ENCODE data around the gene SFT2D1. TPM values are rescaled to one million over a fixed set of nuclear protein-coding genes. Genes with fewer than 3 reads are reported as not detected.

SFT2D1 gene
- total and polyA plus RNA-seq, 9 of the 15 experiments (the other 6 are each of a cell fraction or from before 2014, with no cell fraction given) = 54.4 to 140 (median 74.6) TPM

- ATAC-seq = no peak
- Histone ChIP-seq H3K4me3 (no peak overlapping the region), H3K27me3 (ENCODE audit: control insufficient read depth in 2 of 2, insufficient read depth in 2 of 2, low read length in 2 of 2) (peaks cover 20 to 38% of the 10 kb centered on the region in 2 experiments), H3K79me2 (ENCODE audit: control insufficient read depth, insufficient read depth, low read length) (no peaks in the 10 kb centered on the region; the same call in 2 of the 3 replicates), H3K9me3 (replicated peaks; ENCODE audit: control insufficient read depth, insufficient read depth, low read depth, low read length) (no peaks in the 10 kb centered on the region), H3K9me1 (ENCODE audit: control insufficient read depth, insufficient read depth, low read length) (no peaks in the 10 kb centered on the region), H3K9ac (ENCODE audit: insufficient read depth in 1 of 2, low read depth in 2 of 2, low read length in 2 of 2) (no peak overlapping the region), H3K27ac (ENCODE audit: extremely low read depth, low read depth, low read length) (no peak overlapping the region), H3K4me2 (ENCODE audit: insufficient read depth, low read length) (no peak overlapping the region), H4K20me1 (replicated peaks; ENCODE audit: control insufficient read depth, insufficient read depth, low read length) (no peaks in the 10 kb centered on the region), H3K36me3 (ENCODE audit: control insufficient read depth, insufficient read depth, low read length) (no peaks in the 10 kb centered on the region), H2AFZ (ENCODE audit: low read depth, low read length) (no peak overlapping the region), H3K4me1 (replicated peaks in 1 of 2; ENCODE audit: control insufficient read depth in 2 of 2, insufficient read depth in 2 of 2, low read length in 2 of 2) (peaks cover 0 to 9% of the 10 kb centered on the region in 2 experiments; a peak in 1 of 5 replicates)
- in situ Hi-C loops (cut with MboI) = loop anchor here (5.0 kb wide), 1 partner anchor 117 kb away; no protein-coding TSS in a partner anchor
- WGBS (ENCODE audit: insufficient coverage, low coverage, missing lambda C conversion rate) = 0% methylated on average over 3 of the region's 3 CpGs
- FAIRE-seq = no peak
- ChIA-PET POLR2A (no interaction called here), CTCF (ENCODE audit: low intra/inter-chr PET ratio) (no interaction called here)
- no TSS peak for BruUV-seq (replicated peaks)
- DNase-seq (ENCODE audit: extremely low read depth in 1 of 4, low spot score in 3 of 4) = no peak
- intact Hi-C loops (cut with micrococcal nuclease) = no loop called here
- TF ChIP-seq KDM4B (IDR thresholded peaks at IDR 0.05; ENCODE audit: borderline replicate concordance in 2 of 2, low read depth in 1 of 2) = no peak
- no peak for TF ChIP-seq FOSL1 (tag; conservative IDR thresholded peaks at IDR 0.05)
- no peak for TF ChIP-seq DLX4 (CRISPR knock-in tag; IDR thresholded peaks at IDR 0.05)
- TF ChIP-seq SIN3B (IDR thresholded peaks at IDR 0.05; ENCODE audit: low read depth) = no peak
- TF ChIP-seq HDAC6 (IDR thresholded peaks at IDR 0.05; ENCODE audit: low read depth, low read length) = no peak
- no peak for TF ChIP-seq ZBTB1 (CRISPR knock-in tag; IDR thresholded peaks at IDR 0.05; ENCODE audit: borderline replicate concordance, low read depth)
- no peak for TF ChIP-seq RREB1 (CRISPR knock-in tag; IDR thresholded peaks at IDR 0.05)
- no peak for TF ChIP-seq ZKSCAN8 (CRISPR knock-in tag; IDR thresholded peaks at IDR 0.05)
- no peak for TF ChIP-seq ZNF77 (CRISPR knock-in tag; IDR thresholded peaks at IDR 0.05)
- TF ChIP-seq MCM5 (IDR thresholded peaks at IDR 0.05; ENCODE audit: low read depth) = no peak
- peak; percentile 68 for TF ChIP-seq ESRRA (IDR thresholded peaks at IDR 0.05; ENCODE audit: borderline replicate concordance, low read depth)
- TF ChIP-seq TAF7 (tag; IDR thresholded peaks at IDR 0.05) = no peak
- no peak for TF ChIP-seq ZNF696 (CRISPR knock-in tag; conservative IDR thresholded peaks at IDR 0.05)
- TF ChIP-seq NFRKB (IDR thresholded peaks at IDR 0.05; ENCODE audit: low read depth) = no peak
- TF ChIP-seq TCF15 (CRISPR knock-in tag; IDR thresholded peaks at IDR 0.05) = no peak
- TF ChIP-seq FOXJ3 (CRISPR knock-in tag; IDR thresholded peaks at IDR 0.05) = no peak
- TF ChIP-seq SAFB2 (IDR thresholded peaks at IDR 0.05; ENCODE audit: borderline replicate concordance, low read depth, low read length, severe bottlenecking) = no peak
- TF ChIP-seq ZFPM2 (CRISPR knock-in tag; IDR thresholded peaks at IDR 0.05) = no peak
Observed at GRCh38 chr6:166389119-166389518, 46.8 kb upstream of the SFT2D1 start.
